ENCODE data around the gene AGMO. TPM values are rescaled to one million over a fixed set of nuclear protein-coding genes. Genes with fewer than 3 reads are reported as not detected.

AGMO gene
- total RNA-seq, 1 donor = not detected

DNA sequence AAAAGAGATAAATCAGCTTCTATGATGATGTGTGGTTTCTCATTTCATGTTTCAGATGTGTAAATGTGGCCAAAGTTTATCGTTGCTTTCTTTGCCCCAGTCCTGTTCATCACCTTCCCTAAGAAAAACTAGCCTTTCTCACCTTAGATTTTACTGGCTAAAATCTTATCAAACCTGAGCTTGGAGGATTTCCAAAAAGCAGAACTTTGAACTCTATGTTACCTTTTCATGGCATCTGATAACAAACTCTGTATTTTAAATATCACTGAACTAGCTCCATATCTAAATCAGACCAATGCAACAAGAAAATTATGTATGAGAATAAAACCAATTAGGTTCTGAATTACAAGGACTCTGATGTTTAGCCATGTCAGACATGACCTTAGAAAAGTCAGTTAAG, 335.8 kb downstream of the AGMO start:
- DNase-seq (ENCODE audit: low read depth) = no peak
- no peak overlapping the region for H3K4me3 ChIP-seq (ENCODE audit: low read depth, low read length)
- no peak for TF ChIP-seq CTCF (IDR thresholded peaks at IDR 0.05; ENCODE audit: insufficient read depth, low read depth, low read length)

- no peak overlapping the region for H3K4me3 ChIP-seq (ENCODE audit: low read depth, low read length)
- no peak for TF ChIP-seq CTCF (IDR thresholded peaks at IDR 0.05; ENCODE audit: insufficient read depth, low read depth, low read length)
- DNase-seq (ENCODE audit: low read depth) = no peak
Measured at GRCh38 chr7:15219758-15220157, 342.1 kb downstream of the AGMO start.

GRCh38 chr7:15218261-15218660, 343.6 kb downstream of the AGMO start:
- no peak for DNase-seq (ENCODE audit: low read depth)
- no peak for TF ChIP-seq CTCF (IDR thresholded peaks at IDR 0.05; ENCODE audit: insufficient read depth, low read depth, low read length)
- H3K4me3 ChIP-seq (ENCODE audit: low read depth, low read length) = no peak overlapping the region

DNA sequence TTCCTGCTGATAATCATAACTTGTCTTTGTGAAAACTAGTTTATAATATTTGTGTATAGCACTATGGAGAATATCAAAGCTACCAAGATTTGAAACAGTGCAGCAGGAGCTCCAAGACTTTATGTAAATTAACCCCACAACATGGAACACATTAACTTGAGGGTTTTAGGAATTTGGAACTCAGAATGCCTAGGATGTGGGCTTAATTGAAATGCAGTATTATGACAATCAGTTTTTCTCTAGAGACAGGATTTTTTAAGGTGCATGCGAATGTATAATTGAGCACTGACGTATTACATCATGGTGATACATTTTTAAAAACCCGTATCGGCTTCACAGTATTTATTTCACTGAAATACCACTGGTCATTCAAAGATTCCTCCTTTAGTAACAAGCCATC, 346.2 kb downstream of the AGMO start:
- no peak for TF ChIP-seq CTCF (IDR thresholded peaks at IDR 0.05; ENCODE audit: insufficient read depth, low read depth, low read length)
- no peak for DNase-seq (ENCODE audit: low read depth)
- H3K4me3 ChIP-seq (ENCODE audit: low read depth, low read length) = no peak overlapping the region

DNA sequence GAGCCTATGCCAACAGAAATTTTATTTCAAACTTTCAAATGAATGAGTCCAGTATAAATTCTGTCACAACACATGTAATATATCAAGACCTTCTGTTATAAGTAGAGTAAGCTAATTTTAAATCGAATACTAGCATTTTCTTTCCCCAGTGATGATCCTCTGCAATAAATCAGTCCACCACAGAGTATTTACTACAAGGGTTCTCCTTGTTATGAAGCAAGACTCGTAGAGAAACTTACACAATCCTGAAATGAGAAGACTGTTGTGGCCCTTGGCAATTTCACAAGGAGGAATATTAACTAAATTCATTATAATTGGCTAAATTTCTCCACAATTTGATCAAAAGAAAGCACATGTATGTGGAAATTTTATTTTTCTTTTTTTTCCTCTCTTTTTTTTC, 346.8 kb downstream of the AGMO start:
- DNase-seq (ENCODE audit: low read depth) = peak; percentile 7
- H3K4me3 ChIP-seq (ENCODE audit: low read depth, low read length) = no peak overlapping the region
- no peak for TF ChIP-seq CTCF (IDR thresholded peaks at IDR 0.05; ENCODE audit: insufficient read depth, low read depth, low read length)

GRCh38 chr7:15213093-15213492, 348.7 kb downstream of the AGMO start:
- TF ChIP-seq CTCF (IDR thresholded peaks at IDR 0.05; ENCODE audit: insufficient read depth, low read depth, low read length) = no peak
- H3K4me3 ChIP-seq (ENCODE audit: low read depth, low read length) = no peak overlapping the region
- DNase-seq (ENCODE audit: low read depth) = no peak

- H3K4me3 ChIP-seq (ENCODE audit: low read depth, low read length) = no peak overlapping the region
- DNase-seq (ENCODE audit: low read depth) = no peak
- TF ChIP-seq CTCF (IDR thresholded peaks at IDR 0.05; ENCODE audit: insufficient read depth, low read depth, low read length) = no peak
Measured at GRCh38 chr7:15209429-15209828, 352.4 kb downstream of the AGMO start.
